H54 (cell line): ENCODE results near the gene SAV1.
A peak's percentile ranks its signal among the peaks of the same experiment; 100 is the strongest.

Source experiments
- DNase-seq: peaks from one replicate; pipeline ENCODE4 v3.0.0; 2011; ENCODE audit warnings: low spot score, mixed read lengths; ENCODE audit not compliant: insufficient read length
- FAIRE-seq: peaks from 3 replicates; lab custom pipeline; 2011; peaks lifted over from hg19 to GRCh38; lab: Jason Lieb, UNC
- POLR2A ChIP-seq: IDR thresholded peaks from 2 replicates; pipeline ENCODE4 v1.6.1; 2011; ENCODE audit warnings: low read depth, mild to moderate bottlenecking, low read length

Gene SAV1

GRCh38 chr14:50608302-50608851 is 59.7 kb downstream of the SAV1 start:
- FAIRE-seq (no peak), DNase-seq (no peak)
- TF ChIP-seq POLR2A, result no peak

GRCh38 chr14:50607761-50608160 is 60.3 kb downstream of the SAV1 start:
- no peak for FAIRE-seq
- DNase-seq, result no peak
- no peak for TF ChIP-seq POLR2A

GRCh38 chr14:50607181-50607580 is 60.9 kb downstream of the SAV1 start:
- TF ChIP-seq POLR2A, result no peak
- FAIRE-seq (no peak), DNase-seq (no peak)

- DNase-seq, result no peak
- no peak for FAIRE-seq
- TF ChIP-seq POLR2A, result no peak
Observed at GRCh38 chr14:50606468-50606867, 61.6 kb downstream of the SAV1 start.

- TF ChIP-seq POLR2A, result no peak
- FAIRE-seq (no peak), DNase-seq (no peak)
Observed at GRCh38 chr14:50605766-50606165, 62.3 kb downstream of the SAV1 start.

- TF ChIP-seq POLR2A, result no peak
- DNase-seq (no peak), FAIRE-seq (no peak)
Observed at GRCh38 chr14:50603565-50603964, 64.5 kb downstream of the SAV1 start.

- DNase-seq, result no peak
- FAIRE-seq, result no peak
- TF ChIP-seq POLR2A, result no peak
Observed at GRCh38 chr14:50602035-50602434, 66.1 kb downstream of the SAV1 start.

GRCh38 chr14:50601394-50601793 is 66.7 kb downstream of the SAV1 start:
- TF ChIP-seq POLR2A, result no peak
- DNase-seq (no peak), FAIRE-seq (no peak)

GRCh38 chr14:50600849-50601248 is 67.3 kb downstream of the SAV1 start:
- no peak for FAIRE-seq
- DNase-seq, result no peak
- TF ChIP-seq POLR2A, result no peak

- no peak for TF ChIP-seq POLR2A
- FAIRE-seq (peak; percentile 41), DNase-seq (no peak)
Observed at GRCh38 chr14:50599700-50600444, 68.2 kb downstream of the SAV1 start.

- DNase-seq (no peak), FAIRE-seq (no peak)
- no peak for TF ChIP-seq POLR2A
Observed at GRCh38 chr14:50598765-50599164, 69.3 kb downstream of the SAV1 start.

- DNase-seq (no peak), FAIRE-seq (no peak)
- TF ChIP-seq POLR2A, result no peak
Observed at GRCh38 chr14:50594577-50595316, 73.4 kb downstream of the SAV1 start.

GRCh38 chr14:50590464-50590863 is 77.6 kb downstream of the SAV1 start:
- DNase-seq (no peak), FAIRE-seq (no peak)

More at GRCh38 chr14:50590464-50590863, 77.6 kb downstream of the SAV1 start:
- TF ChIP-seq POLR2A, result no peak
